Lower lobe of right lung (tissue), 2 donors: ENCODE results near the gene DCLRE1B. TPM values are rescaled to one million over a fixed set of nuclear protein-coding genes. Genes with fewer than 3 reads are reported as not detected.

Source experiments
- ATAC-seq, 2 donors: fragments of 200-7000 bp; cut with Tn5 transposase; one replicate each; pipeline ENCODE4 v1.9.1; 2020 to 2022; ENCODE audit warnings: mild to moderate bottlenecking in 2 of 2, moderate library complexity in 2 of 2
- DNase-seq: peaks from one replicate; pipeline ENCODE4 v3.0.0-alpha.2; 2020
- H3K27ac ChIP-seq: fragments of 200-600 bp; one replicate; pipeline ENCODE4 v1.8.0; 2022
- H3K27me3 ChIP-seq: fragments of 200-600 bp; one replicate; pipeline ENCODE4 v1.8.0; 2022; ENCODE audit warnings: low read depth
- H3K36me3 ChIP-seq: fragments of 200-600 bp; one replicate; pipeline ENCODE4 v1.8.0; 2022; ENCODE audit warnings: mild to moderate bottlenecking
- H3K4me1 ChIP-seq: fragments of 200-600 bp; one replicate; pipeline ENCODE4 v1.8.0; 2022
- H3K4me3 ChIP-seq: fragments of 200-600 bp; one replicate; pipeline ENCODE4 v1.8.0; 2022; ENCODE audit warnings: mild to moderate bottlenecking
- H3K9me3 ChIP-seq: fragments of 200-600 bp; one replicate; pipeline ENCODE4 v1.8.0; 2022
- CTCF ChIP-seq: fragments of 200-600 bp; IDR thresholded peaks from one replicate; pipeline ENCODE4 v1.8.0; 2022; ENCODE audit warnings: antibody characterized with exemption, mild to moderate bottlenecking
- intact Hi-C: fragments of 100-400 bp; cut with DNase I; formaldehyde crosslinking; loops from one replicate; pipeline ENCODE4 v1.11.0; 2022
- total RNA-seq: library from RNA; stranded (reverse); fragmentation: NEBNext Ultra II Directional; extraction: Animal tissue kit (Norgen Biotek cat#: 25700); gene quantifications from one replicate; pipeline ENCODE4 v1.2.1, GENCODE V29; 2021
- donor health status: DM: no; HTN: yes; CAD: no; lungs with severe emphysema.

The DCLRE1B gene
- total RNA-seq, 1 donor from 2014 or later = 8.3 TPM

DNA sequence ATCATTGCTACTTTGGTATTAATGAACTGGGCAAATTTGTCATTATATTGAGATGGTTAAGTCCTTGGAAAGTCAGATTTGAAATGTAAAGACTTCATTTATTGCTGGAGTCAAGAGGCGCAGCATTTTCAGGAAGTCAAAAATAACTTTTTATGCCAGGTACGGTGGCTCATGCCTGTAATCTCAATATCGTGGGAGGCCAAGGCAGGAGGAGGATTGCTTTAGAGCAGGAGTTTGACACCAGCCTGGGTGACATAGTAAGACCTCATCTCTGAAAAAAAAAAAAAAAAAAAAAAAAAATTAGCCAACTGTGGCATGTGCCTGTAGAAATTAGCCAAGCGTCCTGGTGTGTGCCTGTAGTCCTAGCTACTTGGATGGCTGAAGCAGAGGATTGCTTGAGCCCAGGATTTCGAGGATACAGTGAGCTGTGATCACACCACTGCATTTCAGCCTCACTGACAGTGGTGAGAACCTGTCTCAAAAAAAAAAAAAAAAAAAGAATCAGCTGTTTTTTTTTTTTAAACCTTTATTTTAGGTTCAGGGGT is 29.5 kb downstream of the DCLRE1B start:
- Histone ChIP-seq H3K36me3 (no peaks in the 10 kb centered on the region), H3K27me3 (no peaks in the 10 kb centered on the region), H3K9me3 (no peaks in the 10 kb centered on the region), H3K27ac (no peak overlapping the region), H3K4me3 (no peak overlapping the region), H3K4me1 (peaks cover 69% of the 10 kb centered on the region)
- DNase-seq (no peak), ATAC-seq (no peak)
- intact Hi-C loops = no loop called here
- TF ChIP-seq CTCF = no peak

- Histone ChIP-seq H3K4me1 (peaks cover 75% of the 10 kb centered on the region), H3K9me3 (no peaks in the 10 kb centered on the region), H3K27ac (no peak overlapping the region), H3K4me3 (no peak overlapping the region), H3K27me3 (no peaks in the 10 kb centered on the region), H3K36me3 (no peaks in the 10 kb centered on the region)
- TF ChIP-seq CTCF = no peak
- intact Hi-C loops = no loop called here
- ATAC-seq = no peak
- no peak for DNase-seq
Measured at GRCh38 chr1:113935176-113935575, 30.1 kb downstream of the DCLRE1B start.

DNA sequence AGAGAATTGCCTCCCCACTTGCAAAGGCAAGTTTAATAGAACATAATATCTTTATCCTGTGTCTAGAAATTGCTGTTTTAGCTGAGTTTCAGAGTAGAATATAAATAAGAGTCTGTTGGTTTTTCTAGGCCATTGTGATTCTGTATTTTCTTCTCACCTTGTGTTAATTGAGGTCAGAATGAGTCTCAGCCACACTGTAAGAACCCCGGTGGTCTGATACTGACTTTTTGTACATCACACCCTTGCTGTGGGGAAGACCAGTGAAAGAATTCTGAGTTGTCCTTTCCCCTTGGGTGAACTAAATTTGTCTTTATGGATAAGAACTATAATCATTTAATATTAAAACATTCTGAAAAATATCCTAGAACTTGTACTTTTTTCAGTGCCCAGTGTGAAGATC is 30.8 kb downstream of the DCLRE1B start:
- Histone ChIP-seq H3K36me3 (peaks cover 8% of the 10 kb centered on the region), H3K27me3 (no peaks in the 10 kb centered on the region), H3K9me3 (no peaks in the 10 kb centered on the region), H3K4me3 (no peak overlapping the region), H3K27ac (no peak overlapping the region), H3K4me1 (peaks cover 77% of the 10 kb centered on the region)
- no peak for TF ChIP-seq CTCF
- intact Hi-C loops = no loop called here
- DNase-seq (no peak), ATAC-seq (no peak)

- no peak overlapping the region for H3K4me3 ChIP-seq
- H3K36me3 ChIP-seq = peaks cover 19% of the 10 kb centered on the region
- intact Hi-C loops = no loop called here
- no peaks in the 10 kb centered on the region for H3K9me3 ChIP-seq
- H3K4me1 ChIP-seq = peaks cover 66% of the 10 kb centered on the region
- TF ChIP-seq CTCF = no peak
- H3K27me3 ChIP-seq = no peaks in the 10 kb centered on the region
- no peak overlapping the region for H3K27ac ChIP-seq
- no peak for DNase-seq
- no peak for ATAC-seq
Measured at GRCh38 chr1:113937146-113937545, 32.0 kb downstream of the DCLRE1B start.

DNA sequence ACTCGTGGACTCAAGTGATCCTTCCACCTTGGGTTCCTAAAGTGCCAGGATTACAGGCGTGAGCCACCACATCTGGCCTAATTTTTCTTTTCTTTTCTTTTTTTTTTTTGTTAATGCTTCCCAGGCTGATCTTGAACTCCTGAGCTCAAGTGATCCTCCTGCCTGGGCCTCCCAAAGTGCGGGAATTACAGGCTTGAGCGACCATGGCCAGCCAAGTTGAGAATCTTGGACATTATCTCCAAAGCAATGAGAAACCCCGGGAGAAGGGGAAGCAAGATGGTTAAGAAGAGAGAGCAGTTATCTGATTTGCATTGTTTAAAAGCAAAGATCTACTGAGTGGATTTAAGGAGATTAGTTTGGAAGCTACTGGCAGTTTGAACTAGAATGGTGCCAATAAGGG is 33.1 kb downstream of the DCLRE1B start:
- no peaks in the 10 kb centered on the region for H3K27me3 ChIP-seq
- no peaks in the 10 kb centered on the region for H3K9me3 ChIP-seq
- no peak overlapping the region for H3K27ac ChIP-seq
- no peak for DNase-seq
- no peak overlapping the region for H3K4me3 ChIP-seq
- no peak for TF ChIP-seq CTCF
- ATAC-seq = no peak
- peaks cover 68% of the 10 kb centered on the region for H3K4me1 ChIP-seq
- peaks cover 22% of the 10 kb centered on the region for H3K36me3 ChIP-seq
- intact Hi-C loops = no loop called here
